ENCODE results near the gene SERTM1.

SERTM1 gene

GRCh38 chr13:36717966-36718545 is 44.2 kb downstream of the SERTM1 start:
- Histone ChIP-seq H3K4me1 (ENCODE audit: control insufficient read depth in 1 of 2, insufficient read depth in 1 of 2, low read depth in 1 of 2, low read length in 1 of 2) (no peaks in the 10 kb centered on the region), H3K27me3 (no peaks in the 10 kb centered on the region), H3K9me3 (no peaks in the 10 kb centered on the region), H3K36me3 (no peaks in the 10 kb centered on the region), H3K27ac (no peak overlapping the region), H3K4me3 (ENCODE audit: low read depth in 1 of 2, low read length in 1 of 2) (no peak overlapping the region)
- no peak for TF ChIP-seq CTCF (IDR thresholded peaks at IDR 0.05)

- H3K9me3 ChIP-seq = no peaks in the 10 kb centered on the region
- TF ChIP-seq CTCF (IDR thresholded peaks at IDR 0.05) = no peak
- no peaks in the 10 kb centered on the region for H3K27me3 ChIP-seq
- H3K4me1 ChIP-seq (ENCODE audit: control insufficient read depth in 1 of 2, insufficient read depth in 1 of 2, low read depth in 1 of 2, low read length in 1 of 2) = no peaks in the 10 kb centered on the region
- no peaks in the 10 kb centered on the region for H3K36me3 ChIP-seq
- H3K27ac ChIP-seq = no peak overlapping the region
- H3K4me3 ChIP-seq (ENCODE audit: low read depth in 1 of 2, low read length in 1 of 2) = no peak overlapping the region
These were observed 44.9 kb downstream of the SERTM1 start for GRCh38 chr13:36718686-36719085.

GRCh38 chr13:36724141-36724540 is 50.3 kb downstream of the SERTM1 start:
- no peaks in the 10 kb centered on the region for H3K36me3 ChIP-seq
- H3K9me3 ChIP-seq = no peaks in the 10 kb centered on the region
- no peak overlapping the region for H3K4me3 ChIP-seq (ENCODE audit: low read depth in 1 of 2, low read length in 1 of 2)
- no peak overlapping the region for H3K27ac ChIP-seq
- H3K27me3 ChIP-seq = no peaks in the 10 kb centered on the region
- H3K4me1 ChIP-seq (ENCODE audit: control insufficient read depth in 1 of 2, insufficient read depth in 1 of 2, low read depth in 1 of 2, low read length in 1 of 2) = no peaks in the 10 kb centered on the region
- no peak for TF ChIP-seq CTCF (IDR thresholded peaks at IDR 0.05)

- no peaks in the 10 kb centered on the region for H3K36me3 ChIP-seq
- H3K4me3 ChIP-seq (ENCODE audit: low read depth in 1 of 2, low read length in 1 of 2) = no peak overlapping the region
- no peak for TF ChIP-seq CTCF (IDR thresholded peaks at IDR 0.05)
- no peak overlapping the region for H3K27ac ChIP-seq
- no peaks in the 10 kb centered on the region for H3K4me1 ChIP-seq (ENCODE audit: control insufficient read depth in 1 of 2, insufficient read depth in 1 of 2, low read depth in 1 of 2, low read length in 1 of 2)
- no peaks in the 10 kb centered on the region for H3K9me3 ChIP-seq
- no peaks in the 10 kb centered on the region for H3K27me3 ChIP-seq
These were observed 52.1 kb downstream of the SERTM1 start for GRCh38 chr13:36725936-36726335.

GRCh38 chr13:36728006-36728405 is 54.2 kb downstream of the SERTM1 start:
- no peaks in the 10 kb centered on the region for H3K9me3 ChIP-seq
- H3K4me3 ChIP-seq (ENCODE audit: low read depth in 1 of 2, low read length in 1 of 2) = no peak overlapping the region
- H3K4me1 ChIP-seq (ENCODE audit: control insufficient read depth in 1 of 2, insufficient read depth in 1 of 2, low read depth in 1 of 2, low read length in 1 of 2) = no peaks in the 10 kb centered on the region
- no peak for TF ChIP-seq CTCF (IDR thresholded peaks at IDR 0.05)
- no peaks in the 10 kb centered on the region for H3K36me3 ChIP-seq
- no peak overlapping the region for H3K27ac ChIP-seq
- H3K27me3 ChIP-seq = no peaks in the 10 kb centered on the region
